Small intestine (tissue), 7 donors: ENCODE results near the gene C19orf85. TPM values are rescaled to one million over a fixed set of nuclear protein-coding genes. Genes with fewer than 3 reads are reported as not detected.

Experiments used
- DNase-seq, 2 donors: peaks; one replicate each; pipeline versions ENCODE4 v3.0.0 to v3.0.0-alpha.2; 2013
- FAIRE-seq: peaks from 2 replicates; lab custom pipeline; 2012; peaks lifted over from hg19 to GRCh38; lab: Jason Lieb, UNC
- H3K27ac ChIP-seq, 3 donors: one replicate each; pipeline ENCODE4 v1.5.1; 2013; ENCODE audit warnings: low read length in 2 of 3, mild to moderate bottlenecking in 2 of 3, control low read depth in 1 of 3, inconsistent platforms in 1 of 3, low read depth in 1 of 3, moderate library complexity in 1 of 3
- H3K27me3 ChIP-seq, 3 donors: one replicate each; pipeline ENCODE4 v1.6.1; 2013; ENCODE audit warnings: low read length in 3 of 3, inconsistent platforms in 1 of 3; ENCODE audit not compliant: control insufficient read depth in 3 of 3, insufficient read depth in 3 of 3
- H3K36me3 ChIP-seq, 3 donors: one replicate each; pipeline ENCODE4 v1.6.1; 2013; ENCODE audit warnings: low read length in 3 of 3, inconsistent platforms in 1 of 3, low read depth in 1 of 3, mild to moderate bottlenecking in 1 of 3, moderate library complexity in 1 of 3; ENCODE audit not compliant: control insufficient read depth in 3 of 3, insufficient read depth in 2 of 3
- H3K4me1 ChIP-seq, 3 donors: one replicate each; pipeline ENCODE4 v1.6.1; 2013; ENCODE audit warnings: low read length in 2 of 3, inconsistent platforms in 1 of 3, low read depth in 1 of 3, mild to moderate bottlenecking in 1 of 3, moderate library complexity in 1 of 3; ENCODE audit not compliant: control insufficient read depth in 3 of 3, insufficient read depth in 2 of 3
- H3K4me3 ChIP-seq, 3 donors: one replicate each; pipeline ENCODE4 v1.5.1; 2013; ENCODE audit warnings: low read length in 3 of 3, control low read depth in 1 of 3, inconsistent platforms in 1 of 3, low read depth in 1 of 3, mild to moderate bottlenecking in 1 of 3, moderate library complexity in 1 of 3
- H3K9me3 ChIP-seq, 2 donors: one replicate each; pipeline ENCODE4 v1.6.1; 2013; ENCODE audit warnings: low read depth in 1 of 2, low read length in 1 of 2; ENCODE audit not compliant: control insufficient read depth in 2 of 2, insufficient read depth in 1 of 2
- WGBS, 3 donors: extraction: QIAGEN DNeasy Blood & Tissue Kit; methylation state at CpG; one replicate each; pipeline ENCODE4 v1.1.7; 2013; 5-methylcytosine and 5-hydroxymethylcytosine counted together
- polyA plus RNA-seq, 4 donors: library from polyadenylated mRNA; stranded (reverse) in 3 of 4; unstranded in 1 of 4; fragments of 200-250 nt in 3 of 4; fragments of 120-200 nt in 1 of 4; gene quantifications; one replicate each; pipeline versions ENCODE4 v1.2.1 to v1.2.3, GENCODE V29; 2013
- donor health status: healthy with polysubstance abuse.
- donor health status: control.
- donor health status: control.
- donor health status: Bipolar disorder and iron deficiency.
- donor health status: healthy.

C19orf85 gene
- polyA plus RNA-seq, 4 donors, result not detected

DNA sequence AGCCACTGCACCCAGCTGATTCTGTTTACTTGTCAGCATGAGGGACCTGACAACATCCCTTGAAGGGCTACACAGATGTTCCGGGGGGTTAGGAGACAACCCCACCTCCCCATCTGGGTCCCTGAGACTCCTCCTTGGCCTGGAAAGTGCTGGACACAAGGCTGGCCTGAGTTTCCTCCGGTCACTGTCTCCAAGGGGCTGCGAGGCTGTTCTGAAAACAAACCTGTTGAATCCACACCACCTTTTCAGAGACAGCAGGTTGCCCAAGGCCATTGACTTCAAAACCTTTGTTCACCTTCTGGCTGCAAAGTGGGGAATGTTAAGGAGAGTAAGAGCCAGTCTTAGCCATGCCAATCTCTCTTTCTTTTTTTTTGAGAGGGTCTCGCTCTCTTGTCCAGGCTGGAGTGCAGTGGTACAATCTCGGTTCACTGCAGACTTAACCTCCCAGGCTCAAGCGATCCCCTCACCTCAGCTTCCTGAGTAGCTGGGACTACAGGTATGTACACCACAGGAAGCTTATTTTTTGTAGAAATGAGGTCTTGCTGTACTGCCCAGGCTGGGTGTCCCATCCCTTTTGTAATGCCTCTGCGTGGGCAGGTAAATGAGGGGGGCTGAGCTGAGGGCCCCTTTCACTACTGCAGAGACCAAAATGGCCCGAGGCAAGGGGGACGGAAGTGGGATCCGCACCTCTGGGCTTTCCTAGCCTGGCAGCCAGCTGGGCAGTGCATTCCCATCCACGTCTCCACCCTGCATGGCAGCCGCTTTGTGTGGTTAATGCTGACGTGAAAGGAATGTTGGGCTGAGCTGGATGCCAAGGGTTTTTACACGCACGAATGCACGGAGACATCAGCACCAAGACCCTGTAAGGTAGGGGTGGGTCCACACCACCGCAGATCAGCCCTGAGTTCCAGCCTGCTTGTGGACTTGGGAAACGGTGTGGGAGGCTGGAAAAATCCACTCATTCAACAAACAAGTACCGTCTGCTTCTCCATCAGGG, 10.0 kb upstream of the C19orf85 start:
- H3K36me3 ChIP-seq, result peaks cover 0 to 5% (median 0%) of the 10 kb centered on the region in 3 donors
- H3K27ac ChIP-seq, result no peak overlapping the region
- no peak for DNase-seq
- FAIRE-seq, result no peak
- no peaks in the 10 kb centered on the region for H3K9me3 ChIP-seq
- no peak overlapping the region for H3K4me3 ChIP-seq
- WGBS, 3 donors, result 88 to 93% (median 90%) methylated on average over 19 of the region's 19 CpGs
- H3K27me3 ChIP-seq, result no peaks in the 10 kb centered on the region
- peaks cover 0 to 11% (median 4%) of the 10 kb centered on the region in 3 donors for H3K4me1 ChIP-seq

DNA sequence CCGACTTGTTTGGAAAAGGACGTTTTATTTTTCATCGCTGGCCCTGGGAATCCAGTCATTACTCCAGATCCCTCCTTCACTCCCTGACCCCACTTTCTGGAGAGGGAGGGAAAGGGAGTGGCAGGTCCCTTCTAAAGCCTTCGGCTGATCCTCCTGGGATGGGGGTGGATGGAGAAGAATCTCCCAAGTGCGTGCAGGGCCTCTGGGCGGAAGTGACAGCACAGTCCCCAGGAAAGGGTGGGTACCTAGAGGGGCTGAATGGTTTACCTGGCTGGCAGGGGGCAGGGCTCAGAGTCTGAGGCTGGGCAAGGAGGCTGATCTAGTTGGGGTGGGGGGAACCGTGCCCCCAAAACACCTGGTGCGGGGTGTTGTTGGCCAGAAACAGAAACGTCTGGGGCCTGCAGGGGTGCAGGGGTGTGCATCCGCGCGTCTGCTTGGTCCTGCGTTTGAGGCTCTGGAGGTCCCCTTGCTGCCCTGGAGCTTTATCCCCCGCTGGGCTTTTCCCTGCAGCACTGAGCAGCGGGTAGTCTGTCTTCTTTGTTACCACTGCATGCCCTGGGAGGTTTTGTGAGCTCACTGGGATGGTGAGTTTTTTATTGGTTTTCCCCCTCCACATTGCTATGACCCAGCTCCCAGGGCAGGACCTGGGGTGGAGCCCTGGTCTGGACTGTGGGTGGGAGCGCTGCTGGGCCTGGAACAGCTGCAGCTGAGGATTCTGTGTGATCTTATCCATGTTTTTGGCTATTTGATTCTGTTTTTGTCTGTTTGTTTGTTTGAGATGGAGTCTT, 8.9 kb upstream of the C19orf85 start:
- Histone ChIP-seq H3K9me3 (no peaks in the 10 kb centered on the region), H3K4me3 (no peak overlapping the region), H3K27me3 (no peaks in the 10 kb centered on the region), H3K4me1 (peaks cover 0 to 11% (median 4%) of the 10 kb centered on the region in 3 donors), H3K27ac (no peak overlapping the region), H3K36me3 (peaks cover 0 to 4% (median 0%) of the 10 kb centered on the region in 3 donors)
- FAIRE-seq (no peak), DNase-seq (no peak)
- WGBS, 3 donors, result 75 to 83% (median 82%) methylated on average over 15 to 16 of the region's 16 CpGs

DNA sequence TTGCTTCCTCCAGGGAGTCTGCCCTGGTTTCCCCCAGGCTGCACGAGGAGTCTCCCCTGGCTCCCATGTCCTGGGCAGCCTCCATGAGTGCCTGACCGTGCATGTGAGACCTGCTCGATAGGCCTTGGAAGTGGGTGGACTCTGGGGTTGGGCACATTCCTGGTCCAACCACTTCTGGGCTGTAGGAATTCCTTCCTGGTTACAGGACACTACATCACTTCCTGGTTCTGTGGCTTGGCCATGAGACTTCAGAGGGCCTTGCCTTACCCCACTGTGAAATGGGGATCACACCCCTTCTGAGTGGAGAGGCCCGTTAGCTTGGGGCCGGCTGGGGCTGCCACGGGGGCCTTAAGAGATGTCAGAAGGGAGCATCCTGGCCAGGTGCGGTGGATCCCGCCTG, 7.9 kb upstream of the C19orf85 start:
- Histone ChIP-seq H3K27ac (no peak overlapping the region), H3K9me3 (no peaks in the 10 kb centered on the region), H3K36me3 (no peaks in the 10 kb centered on the region), H3K27me3 (no peaks in the 10 kb centered on the region), H3K4me3 (no peak overlapping the region), H3K4me1 (peaks cover 0 to 13% (median 2%) of the 10 kb centered on the region in 3 donors)
- WGBS, 3 donors, result 69 to 84% (median 76%) methylated on average over 8 of the region's 8 CpGs
- DNase-seq, result peak in 1 of 2 donors; percentile 35
- no peak for FAIRE-seq

DNA sequence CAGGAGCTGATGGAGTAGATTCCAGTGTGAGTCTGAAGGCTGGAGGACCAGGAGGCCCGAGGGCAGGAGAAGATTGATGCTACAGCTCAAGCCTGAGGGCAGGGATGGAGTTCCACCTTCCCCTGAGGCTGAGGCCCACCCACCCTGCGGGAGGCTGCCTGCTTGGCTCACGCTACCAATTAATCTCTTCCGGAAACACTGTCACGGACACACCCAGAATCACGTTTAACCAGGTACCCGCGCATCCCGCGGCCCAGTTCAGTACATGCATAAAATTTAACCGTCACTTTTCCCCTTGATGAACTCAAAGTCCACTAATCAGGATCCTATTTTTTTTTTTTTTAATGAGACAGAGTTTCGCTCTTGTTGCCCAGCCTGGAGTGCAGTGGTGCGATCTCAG, 6.7 kb upstream of the C19orf85 start:
- Histone ChIP-seq H3K27ac (no peak overlapping the region), H3K27me3 (no peaks in the 10 kb centered on the region), H3K4me1 (peaks cover 0 to 12% (median 2%) of the 10 kb centered on the region in 3 donors), H3K36me3 (no peaks in the 10 kb centered on the region), H3K4me3 (no peak overlapping the region), H3K9me3 (no peaks in the 10 kb centered on the region)
- FAIRE-seq (no peak), DNase-seq (peak in 1 of 2 donors; percentile 25)
- WGBS, 3 donors, result 27 to 61% (median 52%) methylated on average over 13 of the region's 13 CpGs

DNA sequence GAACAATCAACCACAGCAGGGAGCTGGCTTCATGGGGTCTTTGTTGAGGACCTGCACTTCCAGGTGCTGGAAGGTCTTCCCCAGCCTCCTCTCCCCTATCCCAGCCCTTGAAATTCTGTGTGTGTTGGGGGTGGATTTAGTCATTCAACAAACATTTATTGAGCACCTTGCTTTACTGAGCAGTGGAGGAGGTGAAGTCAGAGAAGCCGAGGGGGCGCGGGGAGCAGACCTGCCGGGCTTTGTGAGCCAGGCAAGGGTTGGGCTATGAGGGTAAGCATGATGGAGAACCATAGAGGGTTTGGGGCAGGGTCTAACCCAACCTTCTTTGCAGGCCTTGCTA, 3.5 kb upstream of the C19orf85 start:
- H3K27ac ChIP-seq, result no peak overlapping the region
- no peaks in the 10 kb centered on the region for H3K36me3 ChIP-seq
- no peak overlapping the region for H3K4me3 ChIP-seq
- WGBS, 3 donors, result 8 to 27% (median 11%) methylated on average over 4 of the region's 4 CpGs
- H3K9me3 ChIP-seq, result no peaks in the 10 kb centered on the region
- peaks cover 0 to 10% (median 0%) of the 10 kb centered on the region in 3 donors for H3K27me3 ChIP-seq
- H3K4me1 ChIP-seq, result peaks cover 0 to 8% (median 0%) of the 10 kb centered on the region in 3 donors
- FAIRE-seq, result no peak
- no peak for DNase-seq

DNA sequence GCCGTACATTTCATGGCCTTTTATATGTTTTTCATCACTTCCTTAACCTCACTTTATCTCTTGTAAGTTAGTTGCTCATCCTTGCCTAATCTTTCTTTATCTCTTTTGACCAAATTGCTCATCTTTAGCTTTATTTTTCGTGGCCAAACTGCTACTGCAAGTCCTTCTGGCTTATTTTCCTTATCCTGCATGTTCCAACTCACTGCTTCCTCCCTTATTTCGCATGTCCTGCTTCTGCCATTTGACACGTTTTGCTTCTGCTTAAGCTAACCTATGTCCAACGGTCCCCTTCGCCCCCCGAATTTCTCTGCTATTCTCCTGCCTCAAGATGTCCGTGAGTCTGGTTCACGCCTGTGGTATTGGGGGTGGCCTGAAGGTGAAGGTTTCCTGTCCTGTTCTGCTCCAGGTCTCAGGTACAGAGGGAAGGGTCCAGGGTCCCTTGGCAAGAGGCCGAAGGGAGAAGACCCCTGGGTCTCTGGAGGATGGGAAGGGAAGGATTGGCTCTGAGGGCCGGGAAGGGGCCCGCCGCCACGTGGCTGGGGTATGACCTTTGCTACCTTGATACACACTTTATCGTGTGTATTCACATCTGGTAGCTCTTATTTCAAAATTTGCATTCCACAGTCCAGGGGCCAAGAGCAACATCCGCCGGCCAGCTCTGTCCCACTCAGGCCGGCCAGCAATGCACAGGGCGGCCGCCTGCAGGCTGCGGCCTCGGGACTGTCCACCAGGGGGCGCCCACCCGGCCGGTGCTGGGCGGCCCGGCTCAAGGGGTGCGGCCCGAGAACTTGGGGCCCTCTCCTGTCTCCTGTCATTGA, 2.9 kb upstream of the C19orf85 start:
- Histone ChIP-seq H3K4me3 (no peak overlapping the region), H3K4me1 (peaks cover 0 to 8% (median 0%) of the 10 kb centered on the region in 3 donors), H3K27ac (no peak overlapping the region), H3K27me3 (peaks cover 0 to 12% (median 0%) of the 10 kb centered on the region in 3 donors), H3K9me3 (no peaks in the 10 kb centered on the region), H3K36me3 (no peaks in the 10 kb centered on the region)
- 23 to 31% (median 25%) methylated on average over 29 of the region's 29 CpGs for WGBS, 3 donors
- DNase-seq (peak; percentile 59 to 75), FAIRE-seq (no peak)

DNA sequence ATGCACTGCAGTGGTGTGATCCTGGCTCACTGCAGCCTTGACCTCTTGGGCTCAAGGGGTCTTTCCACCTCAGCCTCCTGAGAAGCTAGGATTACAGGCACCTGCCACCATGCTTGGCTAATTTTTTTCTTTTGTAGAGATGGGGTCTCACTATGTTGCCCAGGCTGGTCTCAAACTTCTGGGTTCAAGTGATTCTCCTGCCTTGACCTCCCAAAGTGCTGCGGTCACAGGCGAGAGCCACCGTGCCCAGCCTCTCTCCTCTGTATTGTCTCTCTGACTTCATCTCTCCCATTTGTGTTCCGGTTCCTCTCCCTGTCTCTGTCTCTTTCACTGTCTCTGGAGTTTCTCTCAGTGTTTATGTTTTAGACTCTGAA, 1.7 kb upstream of the C19orf85 start:
- DNase-seq (no peak), FAIRE-seq (no peak)
- no peaks in the 10 kb centered on the region for H3K9me3 ChIP-seq
- 79 to 88% (median 81%) methylated on average over 4 of the region's 4 CpGs for WGBS, 3 donors
- peaks cover 0 to 12% (median 0%) of the 10 kb centered on the region in 3 donors for H3K27me3 ChIP-seq
- peaks cover 0 to 14% (median 0%) of the 10 kb centered on the region in 3 donors for H3K4me1 ChIP-seq
- H3K4me3 ChIP-seq, result no peak overlapping the region
- H3K36me3 ChIP-seq, result no peaks in the 10 kb centered on the region
- no peak overlapping the region for H3K27ac ChIP-seq
